ENCODE results near the gene KIF25. TPM values are rescaled to one million over a fixed set of nuclear protein-coding genes. Genes with fewer than 3 reads are reported as not detected.

Gene KIF25
- total RNA-seq, 1 experiment from 2014 or later = not detected

Other genes with a start within 250 kb of the KIF25 start
- gene AFDN, start 170.8 kb upstream of the KIF25 start, total RNA-seq (2014; rRNA removed; shearing (Covaris generic)) = 47.2 and 47.5 TPM in 2 replicates
- not detected in 2 replicates for gene FRMD1, start 81.5 kb downstream of the KIF25 start, total RNA-seq (2014; rRNA removed; shearing (Covaris generic))

All from SK-MEL-5 (cell line).